Esophagus squamous epithelium (tissue), 5 donors: ENCODE data around the gene CRYBA2. TPM values are rescaled to one million over a fixed set of nuclear protein-coding genes. Genes with fewer than 3 reads are reported as not detected.

Experiments used
- DNase-seq: peaks from one replicate; lab custom pipeline; 2025; lab: John Stamatoyannopoulos, UW
- H3K27ac ChIP-seq, 4 donors: fragments of 200-600 bp; sonication (generic); one replicate each; pipeline ENCODE4 v1.5.1; 2016 to 2019; ENCODE audit warnings: mild to moderate bottlenecking in 1 of 4
- H3K27me3 ChIP-seq, 4 donors: fragments of 200-600 bp; sonication (generic); 1 replicate in 3 of 4; 2 replicates in 1 of 4; pipeline versions ENCODE4 v1.5.1 to v1.6.0; 2017 to 2021; ENCODE audit warnings: antibody characterized with exemption in 1 of 4
- H3K36me3 ChIP-seq, 3 donors: fragments of 200-600 bp; sonication (generic); one replicate each; pipeline ENCODE4 v1.5.1; 2016 to 2019
- H3K4me1 ChIP-seq, 3 donors: fragments of 200-600 bp; sonication (generic); one replicate each; pipeline ENCODE4 v1.5.1; 2017 to 2019
- H3K4me3 ChIP-seq, 4 donors: fragments of 200-600 bp; sonication (generic); 1 replicate in 3 of 4; 2 replicates in 1 of 4; pipeline ENCODE4 v1.5.1; 2016 to 2019; ENCODE audit warnings: mild to moderate bottlenecking in 2 of 4, moderate library complexity in 1 of 4
- H3K9me3 ChIP-seq, 3 donors: fragments of 200-600 bp; sonication (generic); one replicate each; pipeline ENCODE4 v1.5.1; 2016 to 2019
- CTCF ChIP-seq, 6 experiments: fragments of 450-650 bp in 4 of 6; fragments of 200-600 bp in 2 of 6; sonication (generic) in 2 of 6; IDR thresholded peaks; one replicate each; pipeline ENCODE4 v1.5.1; 2016 to 2019; ENCODE audit warnings: antibody characterized with exemption in 6 of 6, mild to moderate bottlenecking in 4 of 6, moderate library complexity in 4 of 6
- POLR2A ChIP-seq, 4 donors: fragments of 450-650 bp; IDR thresholded peaks; one replicate each; pipeline ENCODE4 v1.6.1; 2017; ENCODE audit warnings: antibody characterized with exemption in 4 of 4, mild to moderate bottlenecking in 4 of 4, moderate library complexity in 3 of 4
- WGBS, 2 donors: methylation state at CpG; one replicate each; pipeline ENCODE4 v1.1.5; 2018; 5-methylcytosine and 5-hydroxymethylcytosine counted together
- intact Hi-C: fragments of 100-400 bp; cut with DNase I; formaldehyde crosslinking; loops from one replicate; pipeline ENCODE4 v1.15.0; 2022
- total RNA-seq, 4 donors: library from RNA; depleted of rRNA; stranded (reverse); fragments of >200 nt; gene quantifications; one replicate each; pipeline ENCODE4 v1.1.0, GENCODE V29; 2016
- donor health status: DM: yes; HTN: yes; CAD: no.

CRYBA2 gene
- total RNA-seq, 4 donors from 2014 or later = not detected

GRCh38 chr2:219037783-219038499 lies 44.7 kb upstream of the CRYBA2 start:
- no peaks in the 10 kb centered on the region for H3K9me3 ChIP-seq

GRCh38 chr2:219035942-219036341 lies 42.7 kb upstream of the CRYBA2 start:
- DNase-seq = no peak
- Histone ChIP-seq H3K4me1 (no peaks in the 10 kb centered on the region), H3K4me3 (no peak overlapping the region), H3K36me3 (no peaks in the 10 kb centered on the region), H3K27me3 (peaks cover 0 to 97% (median 6%) of the 10 kb centered on the region in 4 donors), H3K27ac (no peak overlapping the region), H3K9me3 (no peaks in the 10 kb centered on the region)
- intact Hi-C loops = no loop called here
- TF ChIP-seq CTCF (IDR thresholded peaks at IDR 0.05) (no peak), POLR2A (IDR thresholded peaks at IDR 0.05) (no peak)
- 62 to 63% methylated on average over 2 of the region's 2 CpGs for WGBS, 2 donors

More at GRCh38 chr2:219037783-219038499, 44.7 kb upstream of the CRYBA2 start:
- peaks cover 0 to 5% (median 0%) of the 10 kb centered on the region in 3 donors for H3K4me1 ChIP-seq
- WGBS, 2 donors = 42 to 55% methylated on average over 5 to 6 of the region's 8 CpGs
- peaks cover 0 to 97% (median 8%) of the 10 kb centered on the region in 4 donors for H3K27me3 ChIP-seq
- no peak overlapping the region for H3K27ac ChIP-seq
- TF ChIP-seq POLR2A (IDR thresholded peaks at IDR 0.05) = no peak
- no peak for TF ChIP-seq CTCF (IDR thresholded peaks at IDR 0.05)
- intact Hi-C loops = no loop called here
- no peak overlapping the region for H3K4me3 ChIP-seq
- H3K36me3 ChIP-seq = no peaks in the 10 kb centered on the region
- no peak for DNase-seq

- peaks cover 0 to 97% (median 0%) of the 10 kb centered on the region in 4 donors for H3K27me3 ChIP-seq
- H3K27ac ChIP-seq = no peak overlapping the region
- TF ChIP-seq POLR2A (IDR thresholded peaks at IDR 0.05) = no peak
- no peak for TF ChIP-seq CTCF (IDR thresholded peaks at IDR 0.05)
- H3K4me1 ChIP-seq = no peaks in the 10 kb centered on the region
- no peak for DNase-seq
- WGBS, 2 donors = 49 to 50% methylated on average over 6 of the region's 6 CpGs
- intact Hi-C loops = no loop called here
- H3K4me3 ChIP-seq = no peak overlapping the region
- H3K9me3 ChIP-seq = no peaks in the 10 kb centered on the region
- no peaks in the 10 kb centered on the region for H3K36me3 ChIP-seq
Observed at GRCh38 chr2:219034823-219035222, 41.6 kb upstream of the CRYBA2 start.

- WGBS, 2 donors = 63 to 73% methylated on average over 8 to 10 of the region's 23 CpGs
- H3K36me3 ChIP-seq = no peaks in the 10 kb centered on the region
- no peak for TF ChIP-seq POLR2A (IDR thresholded peaks at IDR 0.05)
- no peak for TF ChIP-seq CTCF (IDR thresholded peaks at IDR 0.05)
- H3K9me3 ChIP-seq = no peaks in the 10 kb centered on the region
- intact Hi-C loops = no loop called here
- no peaks in the 10 kb centered on the region for H3K4me1 ChIP-seq
- peaks cover 0 to 95% (median 0%) of the 10 kb centered on the region in 4 donors for H3K27me3 ChIP-seq
- no peak for DNase-seq
- no peak overlapping the region for H3K27ac ChIP-seq
- no peak overlapping the region for H3K4me3 ChIP-seq
Observed at GRCh38 chr2:219032051-219032745, 39.0 kb upstream of the CRYBA2 start.
